IPS-NIHi7 (cell line): ENCODE measurements around the gene PCYT2.
A peak's percentile ranks its signal among the peaks of the same experiment; 100 is the strongest.
"Not testable (repeated sequence)": the region's sequence is repeated elsewhere in the genome, so short reads cannot be mapped to it uniquely, and the experiment has no call there.

ENCODE experiments used
- DNase-seq: peaks from one replicate; pipeline ENCODE4 v3.0.0; 2012; ENCODE audit warnings: mixed read lengths; ENCODE audit errors: extremely low spot score

The PCYT2 gene

DNA sequence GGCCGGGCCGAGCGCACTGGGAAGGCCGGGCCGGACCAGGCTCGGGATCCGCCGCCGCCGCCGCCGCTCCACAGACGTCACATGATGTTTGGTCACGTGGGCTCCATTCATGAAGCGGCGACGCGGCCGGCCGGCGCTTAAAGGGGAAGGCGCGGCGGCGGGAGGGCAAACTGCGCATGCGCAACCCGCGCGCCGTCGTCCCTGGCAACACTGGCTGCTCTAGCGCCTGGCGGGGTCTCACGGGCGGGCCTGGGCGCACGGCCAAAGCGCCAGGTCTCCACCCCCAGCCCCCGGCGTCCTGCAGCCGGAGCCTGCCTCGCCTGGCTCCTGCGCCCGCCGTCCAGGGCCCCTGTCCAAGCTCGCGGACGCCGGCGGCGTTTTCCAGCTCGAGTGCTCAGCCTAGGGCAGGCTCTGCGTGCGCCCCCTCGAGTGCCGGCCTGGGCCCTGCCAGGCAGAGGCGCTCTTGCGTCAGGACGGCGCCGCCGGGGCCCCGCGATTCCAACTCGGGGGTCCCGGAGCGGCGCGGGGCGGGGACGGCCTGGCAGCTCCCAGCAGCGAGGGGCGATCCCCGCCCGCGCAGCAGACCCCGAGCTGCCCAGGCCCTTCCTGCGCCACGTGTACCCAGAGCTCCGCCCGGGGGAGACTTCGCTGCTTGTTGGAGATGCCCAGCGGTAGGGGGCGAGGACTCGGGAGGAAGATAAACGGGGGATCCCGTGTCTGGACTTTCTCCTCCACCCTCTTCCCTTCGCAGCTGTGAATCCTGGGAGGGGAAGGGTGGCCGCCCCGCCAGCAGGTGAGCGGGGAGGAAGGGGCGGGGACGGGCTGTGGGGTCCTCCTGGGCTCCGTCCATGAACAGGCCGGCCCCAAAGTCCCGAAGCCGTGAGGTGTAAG, 16.7 kb upstream of the PCYT2 start, which contains the start of gene MAFG:
Gene MAFG (minus strand): TSS at position 83 of the 891 bp plus-strand sequence. CDS start 4,550 bp downstream, outside the sequence.
- DNase-seq = peak; percentile 95

DNA sequence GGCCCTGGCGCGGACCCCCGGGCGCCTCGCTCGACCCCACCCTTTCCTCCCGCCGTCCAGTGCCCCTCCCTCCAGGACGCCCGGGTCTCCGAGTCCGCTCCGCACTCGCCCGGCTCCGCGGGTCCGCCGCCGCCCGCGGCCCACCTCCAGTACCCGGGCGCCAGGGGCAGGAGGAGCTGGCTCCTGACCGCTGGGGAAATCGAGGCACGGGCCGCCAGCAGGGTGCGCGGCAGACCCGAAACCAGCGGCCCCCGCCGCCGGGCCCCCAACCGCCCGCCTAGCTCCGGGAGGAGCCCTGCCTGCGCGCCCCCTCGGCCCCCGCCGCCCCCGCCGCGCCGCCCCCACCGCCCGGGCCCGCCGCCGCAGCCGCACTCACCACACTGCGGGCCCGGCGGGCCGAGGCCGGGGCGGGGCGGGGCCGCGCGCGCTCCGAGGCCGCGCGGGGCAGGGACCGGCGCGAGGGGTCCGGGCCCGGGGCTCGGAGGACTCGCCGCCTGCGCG, 16.0 kb upstream of the PCYT2 start:
- DNase-seq = no peak

DNA sequence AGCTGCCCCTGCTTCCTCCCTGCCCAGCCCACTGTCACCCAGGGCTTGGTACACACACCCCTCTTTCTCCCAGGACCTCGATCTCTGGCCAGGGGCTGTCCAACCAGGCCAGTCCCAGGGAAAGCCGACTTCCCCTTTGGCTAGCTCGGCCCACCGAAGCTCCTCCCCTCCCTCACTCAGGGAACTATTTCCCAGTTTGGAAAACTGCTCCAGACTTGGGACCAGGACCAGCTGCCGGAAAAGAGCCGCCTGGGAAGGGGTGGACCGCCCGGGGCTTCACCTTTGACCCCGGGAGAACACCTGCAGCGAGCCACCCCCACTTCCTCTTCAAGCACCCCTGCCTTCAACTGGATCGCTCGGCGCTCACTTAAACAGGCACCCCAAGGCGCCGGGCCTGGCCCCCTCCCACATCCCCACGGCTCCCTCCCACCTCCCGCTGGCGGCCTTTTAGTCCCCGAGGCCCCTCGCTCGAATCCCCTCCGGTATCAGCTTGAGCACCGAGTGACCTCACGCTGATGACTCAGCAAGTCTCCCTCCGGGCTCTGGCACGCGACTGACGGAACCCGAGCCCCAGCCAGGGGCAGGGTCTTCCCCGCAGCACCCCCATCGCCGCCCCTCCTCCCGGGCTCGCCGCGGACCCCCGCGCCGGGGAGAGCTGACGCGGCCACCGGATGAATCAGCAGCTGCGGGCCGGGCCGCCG, 15.4 kb upstream of the PCYT2 start:
- peak; percentile 70 for DNase-seq

- no peak for DNase-seq
Observed at GRCh38 chr17:81925860-81926450, 14.8 kb upstream of the PCYT2 start.

- DNase-seq = no peak
Observed at GRCh38 chr17:81924557-81925532, 13.6 kb upstream of the PCYT2 start.

GRCh38 chr17:81923302-81924260, 12.4 kb upstream of the PCYT2 start:
- DNase-seq = peak; percentile 63

DNA sequence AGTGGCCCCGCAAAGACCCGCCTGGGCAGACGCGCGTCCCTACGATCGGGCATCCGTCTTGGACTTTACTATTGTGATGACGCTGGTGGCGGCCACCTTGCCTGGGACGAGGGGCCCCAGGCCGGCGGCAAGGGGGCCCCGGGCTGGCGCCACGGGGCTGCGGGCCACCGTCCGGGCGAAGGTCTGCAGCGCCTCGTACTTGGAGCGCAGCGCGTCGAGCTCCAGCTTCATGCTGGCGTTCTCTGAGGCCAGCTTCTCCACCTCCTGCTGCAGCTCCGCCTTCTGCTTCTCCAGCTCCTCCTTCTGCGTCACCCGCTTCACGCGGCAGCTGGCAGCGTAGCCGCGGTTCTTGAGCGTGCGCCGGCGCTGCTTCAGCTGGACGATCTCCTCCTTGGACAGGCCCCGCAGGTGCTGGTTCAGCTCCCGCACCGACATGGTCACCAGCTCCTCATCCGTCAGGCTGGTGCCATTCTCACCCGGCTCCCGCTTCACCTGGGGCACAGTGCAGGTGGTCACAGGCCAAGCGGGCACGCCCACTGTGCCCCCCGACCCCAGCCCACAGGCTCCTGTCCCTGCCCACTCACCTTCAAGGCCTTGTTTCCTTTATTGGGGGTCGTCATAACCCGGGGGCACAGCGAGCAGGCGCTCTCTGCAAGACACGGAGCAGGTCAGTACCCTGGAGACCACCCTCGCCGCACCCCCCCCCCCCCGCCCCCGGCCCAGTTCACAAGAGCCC, 11.5 kb upstream of the PCYT2 start:
- no peak for DNase-seq

DNA sequence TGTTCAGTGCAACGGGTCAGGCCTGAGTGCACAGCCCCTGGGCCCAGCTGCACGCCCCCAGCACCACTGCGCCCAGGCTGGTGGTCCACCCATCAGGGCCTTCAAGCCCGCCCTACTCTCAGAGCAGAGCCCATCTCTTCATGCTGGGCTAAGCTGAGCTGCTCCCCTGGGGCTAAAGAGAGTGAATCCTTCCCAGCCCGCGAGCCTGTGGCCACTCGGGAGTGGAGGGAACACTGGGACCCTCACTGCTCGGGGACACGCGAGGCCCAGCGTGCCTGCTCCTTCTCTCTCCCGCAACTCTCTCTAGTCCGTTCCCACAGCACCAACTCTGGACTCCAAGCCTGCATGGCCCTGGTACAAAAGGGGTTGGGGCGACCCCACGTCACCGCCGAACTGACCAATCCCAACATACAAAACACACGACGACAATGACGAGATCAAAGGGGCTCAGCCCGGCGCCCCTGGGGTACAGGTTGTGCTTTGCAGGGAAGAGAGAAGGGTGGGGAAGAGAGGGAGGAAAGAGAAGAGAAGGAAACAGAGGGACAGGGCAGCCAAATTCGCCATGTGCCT, 10.9 kb upstream of the PCYT2 start:
- DNase-seq = no peak

GRCh38 chr17:81921537-81921862, 10.3 kb upstream of the PCYT2 start:
- DNase-seq = no peak

DNA sequence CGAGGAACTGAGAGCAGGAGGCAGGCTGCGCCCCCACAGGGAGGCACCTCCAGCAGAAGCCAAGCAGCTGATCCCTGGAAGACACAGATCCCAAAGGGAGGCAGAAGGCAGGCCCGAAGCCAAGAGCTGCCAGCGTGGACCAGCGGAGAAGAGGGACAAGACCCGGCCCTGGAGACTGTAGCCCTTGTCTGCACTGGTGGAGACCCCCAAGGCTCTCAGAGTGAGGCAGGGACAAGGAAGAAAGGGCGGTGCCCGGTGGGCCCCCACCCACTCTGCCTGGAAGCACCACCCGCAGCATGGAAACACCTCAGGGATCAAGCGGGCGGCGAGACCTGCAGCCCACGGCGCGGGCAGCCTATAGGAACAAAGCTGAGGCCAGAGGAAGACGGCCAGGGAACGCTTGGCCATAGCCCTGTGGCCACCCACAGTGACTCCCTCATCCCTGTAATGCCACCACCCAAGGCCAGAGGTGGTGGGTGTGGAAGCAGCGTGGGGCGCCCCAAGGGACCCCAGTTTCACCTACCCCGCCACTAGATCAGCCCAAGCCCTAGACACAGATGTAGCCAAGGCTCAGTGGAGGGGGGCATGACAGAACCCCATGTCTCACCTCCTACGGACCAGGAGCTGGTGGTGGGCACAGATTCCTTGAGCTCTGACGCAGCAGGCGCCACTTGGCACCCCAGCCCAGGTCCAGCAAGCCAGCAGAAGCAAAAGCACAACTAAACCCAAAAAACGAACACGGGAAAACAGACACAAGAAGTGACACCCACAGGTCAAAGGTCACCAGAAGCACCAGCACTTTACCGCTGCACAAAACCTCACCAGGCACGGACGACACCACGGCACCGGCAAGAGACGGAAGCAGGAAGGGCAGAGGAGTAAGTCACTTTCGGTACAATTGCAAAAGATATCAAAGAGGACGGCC, 9.7 kb upstream of the PCYT2 start:
- DNase-seq = no peak

DNA sequence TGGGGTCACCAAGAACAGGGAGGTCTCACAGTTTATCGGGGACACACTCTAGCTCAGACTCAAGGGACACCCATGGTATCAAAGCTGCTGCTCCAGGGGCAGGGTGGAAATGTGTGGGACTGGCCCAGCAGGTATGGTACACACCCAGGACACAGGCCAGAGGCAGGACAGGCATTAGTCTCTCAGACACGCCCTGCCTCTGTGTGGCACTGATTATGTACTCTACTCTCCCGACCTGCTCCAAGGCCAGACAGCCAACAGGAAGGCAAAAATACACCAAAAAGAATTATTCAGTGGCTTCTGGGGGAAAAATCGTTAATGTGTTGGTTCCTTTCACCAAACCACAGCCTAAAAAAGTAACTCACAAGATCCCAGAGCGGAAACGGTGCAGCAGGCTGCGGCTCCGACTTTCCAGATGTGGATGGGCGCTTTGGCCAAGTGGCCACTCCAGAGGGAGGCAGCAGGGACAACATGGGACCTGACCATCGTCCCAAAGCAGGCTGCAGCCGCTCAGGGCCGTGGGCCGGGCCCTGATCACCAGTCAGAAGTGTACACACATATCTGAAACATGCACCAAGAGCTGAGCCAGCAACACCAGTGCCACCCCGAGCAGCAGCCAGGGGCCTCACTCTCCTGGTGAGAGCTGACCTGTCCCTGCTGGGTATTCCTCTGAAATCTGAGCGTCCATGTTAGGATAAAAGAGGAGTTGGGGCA, 7.8 kb upstream of the PCYT2 start:
- DNase-seq = no peak

DNA sequence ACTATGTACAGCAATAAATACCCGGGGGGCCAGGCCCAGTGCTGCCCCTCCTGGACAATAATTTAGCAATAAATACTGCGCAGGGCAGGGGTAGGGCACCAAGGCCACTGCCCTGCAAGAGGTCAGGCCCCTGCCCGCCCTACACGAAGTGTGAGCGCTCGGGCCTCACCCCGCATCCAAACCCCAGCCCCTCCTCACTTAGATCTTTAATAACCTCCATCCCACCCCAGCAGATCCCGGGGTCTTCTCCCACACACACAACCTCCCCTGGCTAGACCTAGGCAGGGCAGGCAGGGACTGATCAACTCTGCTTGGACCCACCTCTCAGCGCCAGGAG, 7.1 kb upstream of the PCYT2 start:
- DNase-seq = not testable (repeated sequence)

GRCh38 chr17:81917565-81918332, 6.5 kb upstream of the PCYT2 start, which contains the start of gene SIRT7:
Gene SIRT7 (minus strand): TSS chr17:81918176. CDS start chr17:81918131, 45 bp downstream.
- peak; percentile 95 for DNase-seq

DNA sequence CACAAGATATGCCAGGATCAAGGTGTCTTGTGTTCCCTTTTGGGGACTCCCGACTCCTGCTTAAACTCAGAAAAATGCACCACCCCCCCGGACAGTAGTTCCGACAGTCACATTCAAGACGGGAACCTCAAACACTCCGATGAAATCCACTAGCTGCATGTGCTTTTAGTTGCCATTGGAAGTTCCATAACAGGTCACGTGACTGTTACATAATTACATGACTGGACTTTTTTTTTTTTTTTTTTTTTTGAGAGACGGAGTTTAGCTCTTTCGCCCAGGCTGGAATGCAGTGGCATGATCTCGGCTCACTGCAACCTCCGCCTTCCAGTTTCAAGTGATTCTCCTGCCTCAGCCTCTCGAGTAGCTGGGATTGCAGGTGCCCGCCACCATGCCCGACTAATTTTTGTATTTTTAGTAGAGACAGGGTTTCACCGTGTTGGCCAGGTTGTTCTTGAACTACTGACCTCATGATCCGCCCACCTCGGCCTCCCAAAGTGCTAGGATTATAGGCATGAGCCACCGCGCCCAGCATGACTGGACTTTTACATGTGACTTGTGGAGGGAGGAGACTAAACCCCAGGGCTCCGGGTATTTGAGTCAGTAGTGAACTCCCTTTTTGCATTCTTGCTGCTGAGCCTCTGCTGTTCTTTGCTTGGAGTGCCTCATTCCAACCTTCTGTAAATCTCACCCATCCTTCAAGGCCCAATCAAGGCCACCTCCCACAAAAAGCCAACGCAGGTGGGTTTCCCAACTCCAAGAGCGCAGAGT, 5.2 kb upstream of the PCYT2 start:
- no peak for DNase-seq

- no peak for DNase-seq
Observed at GRCh38 chr17:81915331-81915730, 4.1 kb upstream of the PCYT2 start.
